Astrocyte of the cerebellum (primary cell): Measurements from ENCODE around the gene ATXN7L1.

Source experiments
- DNase-seq: peaks from one replicate; pipeline ENCODE4 v3.0.0-alpha.2; 2011; ENCODE audit warnings: low read depth
- H3K4me3 ChIP-seq: 2 replicates; pipeline ENCODE4 v1.5.1; 2011; ENCODE audit warnings: mild to moderate bottlenecking, low read depth, low read length, moderate library complexity
- in situ Hi-C: cut with HindIII; loops from 2 replicates; pipeline ENCODE4 v1.10.0; 2017; ENCODE audit warnings: low sequenced_read_pairs
- TF ChIP-seq, protein P1 (sequence below): IDR thresholded peaks from 2 replicates; pipeline ENCODE4 v1.5.1; 2012; ENCODE audit warnings: low read length, low read depth, moderate library complexity, mild to moderate bottlenecking; ENCODE audit errors: missing control alignments

Gene ATXN7L1

DNA sequence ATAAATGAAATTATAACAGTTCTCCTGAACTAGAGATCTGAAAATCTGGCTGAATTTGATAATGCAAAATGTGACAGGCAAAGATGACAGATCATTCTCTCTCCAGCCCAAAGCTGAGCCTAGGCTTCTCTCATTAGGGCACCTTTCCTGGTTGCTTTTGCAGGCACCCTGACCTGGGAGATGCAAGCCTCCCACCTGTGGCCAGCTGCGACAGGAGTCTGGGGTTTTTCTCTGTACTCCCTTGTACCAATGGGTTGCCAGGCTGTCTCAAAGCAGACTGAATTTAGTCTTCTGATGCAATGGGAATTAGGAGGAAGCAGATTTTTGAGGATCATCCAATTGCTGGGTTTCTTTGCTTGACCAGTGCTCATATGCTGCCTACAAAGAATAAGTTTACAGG, 210.1 kb downstream of the ATXN7L1 start:
- TF ChIP-seq, protein P1, sequence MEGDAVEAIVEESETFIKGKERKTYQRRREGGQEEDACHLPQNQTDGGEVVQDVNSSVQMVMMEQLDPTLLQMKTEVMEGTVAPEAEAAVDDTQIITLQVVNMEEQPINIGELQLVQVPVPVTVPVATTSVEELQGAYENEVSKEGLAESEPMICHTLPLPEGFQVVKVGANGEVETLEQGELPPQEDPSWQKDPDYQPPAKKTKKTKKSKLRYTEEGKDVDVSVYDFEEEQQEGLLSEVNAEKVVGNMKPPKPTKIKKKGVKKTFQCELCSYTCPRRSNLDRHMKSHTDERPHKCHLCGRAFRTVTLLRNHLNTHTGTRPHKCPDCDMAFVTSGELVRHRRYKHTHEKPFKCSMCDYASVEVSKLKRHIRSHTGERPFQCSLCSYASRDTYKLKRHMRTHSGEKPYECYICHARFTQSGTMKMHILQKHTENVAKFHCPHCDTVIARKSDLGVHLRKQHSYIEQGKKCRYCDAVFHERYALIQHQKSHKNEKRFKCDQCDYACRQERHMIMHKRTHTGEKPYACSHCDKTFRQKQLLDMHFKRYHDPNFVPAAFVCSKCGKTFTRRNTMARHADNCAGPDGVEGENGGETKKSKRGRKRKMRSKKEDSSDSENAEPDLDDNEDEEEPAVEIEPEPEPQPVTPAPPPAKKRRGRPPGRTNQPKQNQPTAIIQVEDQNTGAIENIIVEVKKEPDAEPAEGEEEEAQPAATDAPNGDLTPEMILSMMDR: no peak
- in situ Hi-C loops: no loop called here
- no peak overlapping the region for H3K4me3 ChIP-seq
- DNase-seq: no peak

- H3K4me3 ChIP-seq: no peak overlapping the region
- TF ChIP-seq, protein P1: no peak
- DNase-seq: no peak
- in situ Hi-C loops: no loop called here
Measured at GRCh38 chr7:105665684-105666083, 210.7 kb downstream of the ATXN7L1 start.

DNA sequence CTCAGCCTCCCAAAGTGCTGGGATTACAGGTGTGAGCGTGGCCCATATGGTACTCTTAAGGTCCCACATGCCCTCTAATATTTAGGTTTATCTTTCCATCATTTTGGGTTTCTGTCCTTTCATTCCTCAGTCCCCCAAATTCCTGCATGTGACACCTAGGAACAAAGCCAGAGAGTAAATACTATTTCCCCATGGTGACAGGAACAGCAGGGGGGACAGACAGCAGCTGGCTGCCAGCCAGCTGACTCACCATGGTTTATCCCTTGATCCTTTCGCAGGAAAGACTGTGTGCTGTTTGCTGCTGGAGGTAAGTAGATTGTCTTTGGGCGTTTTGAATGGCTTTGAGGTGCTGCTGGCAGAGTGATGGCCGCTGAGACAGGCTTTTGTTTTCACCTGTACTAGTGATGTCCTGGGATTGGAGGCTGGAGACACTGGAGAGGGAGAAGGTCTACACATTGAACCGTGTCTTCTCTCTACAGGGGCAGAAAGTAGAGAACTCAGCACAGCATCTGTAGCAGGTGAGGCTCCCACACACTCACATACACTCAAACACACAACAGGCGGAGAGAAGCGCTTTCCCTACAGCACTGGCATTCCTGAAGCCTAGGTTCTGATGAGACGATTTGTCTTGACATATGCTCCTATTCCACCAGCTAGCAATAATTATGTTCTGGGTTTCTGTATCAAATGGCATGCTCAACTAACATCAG, 211.4 kb downstream of the ATXN7L1 start:
- H3K4me3 ChIP-seq: no peak overlapping the region
- peak; percentile 26 for DNase-seq
- in situ Hi-C loops: no loop called here
- TF ChIP-seq, protein P1: no peak

GRCh38 chr7:105662998-105663397, 213.4 kb downstream of the ATXN7L1 start:
- no peak for DNase-seq
- no peak overlapping the region for H3K4me3 ChIP-seq
- in situ Hi-C loops: no loop called here
- TF ChIP-seq, protein P1: no peak

- TF ChIP-seq, protein P1: no peak
- in situ Hi-C loops: no loop called here
- no peak for DNase-seq
- no peak overlapping the region for H3K4me3 ChIP-seq
Measured at GRCh38 chr7:105661625-105662024, 214.8 kb downstream of the ATXN7L1 start.

- no peak overlapping the region for H3K4me3 ChIP-seq
- no peak for DNase-seq
- TF ChIP-seq, protein P1: peak; percentile 57
- in situ Hi-C loops: no loop called here
Measured at GRCh38 chr7:105656922-105657521, 219.4 kb downstream of the ATXN7L1 start.
